NCI-H2081 (cell line): ENCODE measurements around the gene DERL2.
"Not testable (repeated sequence)": the region's sequence is repeated elsewhere in the genome, so short reads cannot be mapped to it uniquely, and the experiment has no call there.

ENCODE experiments used
- DNase-seq, 2 experiments: peaks; one replicate each; lab custom pipeline; 2025; lab: John Stamatoyannopoulos, UW

DERL2 gene

GRCh38 chr17:5437721-5438317, 48.2 kb downstream of the DERL2 start:
- DNase-seq: no peak

- not testable (repeated sequence) for DNase-seq
Measured at GRCh38 chr17:5435781-5436315, 50.1 kb downstream of the DERL2 start.

- no peak for DNase-seq
Measured at GRCh38 chr17:5434984-5435383, 51.0 kb downstream of the DERL2 start.

GRCh38 chr17:5431949-5432556, 53.9 kb downstream of the DERL2 start:
- no peak for DNase-seq

GRCh38 chr17:5431234-5431633, 54.7 kb downstream of the DERL2 start:
- not testable (repeated sequence) for DNase-seq

GRCh38 chr17:5430413-5430999, 55.5 kb downstream of the DERL2 start:
- no peak for DNase-seq

- peak in 1 of 2 experiments; percentile 34 for DNase-seq
Measured at GRCh38 chr17:5429191-5429887, 56.6 kb downstream of the DERL2 start.

GRCh38 chr17:5425826-5426225, 60.2 kb downstream of the DERL2 start:
- DNase-seq: no peak

GRCh38 chr17:5424909-5425308, 61.1 kb downstream of the DERL2 start:
- no peak for DNase-seq

- no peak for DNase-seq
Measured at GRCh38 chr17:5422505-5422904, 63.5 kb downstream of the DERL2 start.
